A673 (cell line): ENCODE measurements around the gene C15orf61.

ENCODE experiments used
- CTCF ChIP-seq: fragments of 300-800, 200-600 bp; sonication (generic); conservative IDR thresholded peaks from 2 replicates; pipeline ENCODE4 v1.5.1; 2017; ENCODE audit warnings: low read depth, mild to moderate bottlenecking, antibody characterized with exemption, low read length, moderate library complexity, mixed read lengths
- EZH2 ChIP-seq: fragments of 200-600 bp; sonication (generic); IDR thresholded peaks from 2 replicates; pipeline ENCODE4 v1.6.1; 2017; ENCODE audit warnings: borderline replicate concordance, low read depth, mild to moderate bottlenecking, mixed read lengths, antibody characterized with exemption, low read length; ENCODE audit not compliant: poor library complexity, severe bottlenecking

GRCh38 chr15:67545864-67546263 is 24.9 kb downstream of the C15orf61 start:
- TF ChIP-seq CTCF (no peak), EZH2 (no peak)
